GM19025 (cell line): ENCODE data around the gene NAXD.
"Not testable (repeated sequence)": the region's sequence is repeated elsewhere in the genome, so short reads cannot be mapped to it uniquely, and the experiment has no call there.

Experiments used
- ATAC-seq: cut with Tn5 transposase; IDR thresholded peaks from one replicate; pipeline ENCODE4 v1.9.1; 2021; ENCODE audit warnings: mild to moderate bottlenecking, low read depth, moderate library complexity; ENCODE audit not compliant: unreplicated experiment

The NAXD gene

DNA sequence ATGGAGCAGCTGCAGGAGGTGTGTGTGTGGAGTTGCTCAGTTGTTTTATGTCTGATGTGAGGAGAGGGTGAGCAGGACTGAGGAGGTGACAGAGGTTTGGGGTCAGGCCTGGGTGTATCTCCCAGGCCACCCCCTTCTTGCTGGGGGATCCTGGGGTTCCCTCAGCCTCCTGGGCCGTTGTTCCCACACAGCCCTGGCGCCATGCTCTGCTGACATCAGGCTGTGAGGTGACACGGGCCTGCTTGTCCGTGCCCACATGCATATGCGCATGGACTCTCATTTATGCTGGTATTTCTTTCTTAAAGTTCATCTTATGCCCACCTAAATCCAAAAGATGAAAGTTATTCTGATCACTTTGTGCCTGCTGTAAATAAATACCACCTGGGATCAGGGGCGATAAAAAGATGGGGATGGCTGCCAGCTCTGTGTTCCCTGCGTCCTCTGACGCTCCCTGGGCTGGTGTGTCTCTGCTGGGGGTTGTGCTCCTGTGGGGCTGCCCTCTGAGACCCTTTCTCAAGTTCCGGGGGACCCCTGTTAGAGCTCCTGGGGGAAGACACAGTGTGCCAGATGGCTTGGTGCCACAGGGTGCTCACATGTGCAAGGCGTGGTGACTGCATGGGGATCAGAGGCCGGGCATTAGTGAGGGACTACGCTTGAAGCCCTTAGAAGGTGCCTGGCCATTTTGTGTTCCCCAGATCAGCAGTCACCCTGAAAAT lies 12.6 kb downstream of the NAXD start:
- ATAC-seq: no peak

DNA sequence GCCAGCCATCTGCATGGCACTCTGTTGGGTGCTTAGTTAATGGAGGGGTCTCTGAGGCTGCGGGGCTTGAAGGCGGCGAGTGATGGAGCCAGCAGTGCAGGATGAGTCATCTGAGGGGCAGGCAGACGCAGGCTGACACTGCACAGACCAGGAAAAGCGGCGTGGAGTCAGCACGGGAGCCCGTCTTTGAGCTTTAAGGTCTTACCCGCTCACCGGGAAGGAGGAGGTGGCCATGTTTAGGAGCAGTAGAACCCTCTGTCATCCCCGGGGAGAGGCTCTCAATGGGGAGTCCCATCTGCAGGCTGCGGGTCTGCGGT lies 13.1 kb downstream of the NAXD start:
- ATAC-seq: no peak

DNA sequence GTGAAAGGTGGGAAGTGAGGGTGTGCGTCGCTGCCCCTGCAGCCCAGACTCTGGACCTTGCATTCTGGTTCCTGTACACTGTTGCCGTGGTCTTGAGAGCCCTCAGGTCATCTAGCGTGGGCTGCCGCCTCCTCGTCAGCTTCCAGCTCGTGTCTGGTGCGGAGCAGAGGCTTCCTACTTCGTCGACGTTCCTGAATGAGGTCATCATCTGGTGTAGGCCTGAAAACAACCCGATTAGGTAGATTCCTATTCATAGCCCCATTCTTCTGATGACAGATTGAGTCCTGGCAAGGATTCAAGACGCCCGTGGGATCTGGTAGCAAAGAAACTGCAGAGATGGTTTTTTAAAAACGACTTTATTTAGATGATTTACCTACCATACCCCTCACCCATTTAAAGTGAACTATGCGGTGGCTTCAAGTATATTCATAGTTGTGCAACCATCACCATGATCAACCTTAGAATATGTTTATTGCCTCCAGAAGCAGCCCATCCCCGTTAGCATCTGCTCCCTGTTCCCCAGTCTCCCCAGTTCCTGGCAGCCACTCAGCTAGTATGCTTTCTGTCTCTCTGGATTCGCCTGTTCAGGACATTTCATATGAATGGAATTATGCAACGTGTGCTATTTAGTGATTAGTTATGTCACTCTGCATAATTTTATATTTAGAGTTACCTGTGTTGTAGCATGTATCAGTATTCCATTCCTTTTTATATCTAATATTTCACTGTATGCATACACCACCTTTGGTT lies 13.8 kb downstream of the NAXD start:
- no peak for ATAC-seq

DNA sequence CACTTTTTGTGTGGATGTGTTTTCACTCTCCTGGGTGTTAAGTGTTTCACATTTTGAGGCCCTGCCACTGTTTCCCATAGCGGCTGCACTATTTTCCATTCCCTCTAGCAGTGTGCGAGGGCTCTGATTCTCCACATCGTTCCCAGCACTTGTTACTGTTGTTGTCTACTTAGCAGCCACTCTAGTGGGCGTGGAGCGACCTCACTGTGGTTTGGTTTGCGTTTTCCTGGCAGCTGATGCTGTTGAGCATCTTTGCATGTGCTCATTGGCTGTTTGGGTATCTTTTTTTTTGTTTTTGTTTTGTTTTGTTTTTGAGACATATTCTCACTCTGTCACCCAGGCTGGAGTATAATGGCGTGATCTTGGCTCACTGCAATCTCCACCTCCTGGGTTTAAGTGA lies 14.4 kb downstream of the NAXD start:
- no peak for ATAC-seq

DNA sequence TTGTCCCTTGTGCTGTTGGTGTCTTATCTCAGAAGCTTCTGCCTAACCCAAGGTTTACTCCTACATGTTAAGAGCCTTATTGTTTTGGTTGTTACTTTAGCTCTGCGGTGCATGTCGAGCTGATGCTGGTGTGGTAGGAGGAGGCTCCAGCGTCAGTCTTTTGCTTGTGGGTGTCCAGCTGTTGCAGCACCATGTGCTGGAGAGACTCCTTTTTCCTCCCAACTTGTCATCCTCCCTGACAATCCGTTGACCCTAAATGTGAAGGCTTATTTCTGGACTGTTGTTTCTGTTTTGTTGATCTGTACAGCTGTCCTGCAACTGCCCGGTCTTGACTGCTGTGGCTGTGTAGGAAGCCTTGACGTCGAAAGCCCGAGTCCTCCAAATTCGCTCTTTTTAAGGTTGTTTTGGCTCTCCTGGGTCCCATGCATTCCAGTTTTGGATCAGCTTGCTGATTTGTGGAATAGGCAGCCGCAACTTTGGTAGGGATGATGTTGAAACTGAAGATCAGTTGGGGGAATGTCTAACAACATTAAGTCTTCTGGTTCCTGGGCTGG lies 15.3 kb downstream of the NAXD start:
- ATAC-seq: no peak

DNA sequence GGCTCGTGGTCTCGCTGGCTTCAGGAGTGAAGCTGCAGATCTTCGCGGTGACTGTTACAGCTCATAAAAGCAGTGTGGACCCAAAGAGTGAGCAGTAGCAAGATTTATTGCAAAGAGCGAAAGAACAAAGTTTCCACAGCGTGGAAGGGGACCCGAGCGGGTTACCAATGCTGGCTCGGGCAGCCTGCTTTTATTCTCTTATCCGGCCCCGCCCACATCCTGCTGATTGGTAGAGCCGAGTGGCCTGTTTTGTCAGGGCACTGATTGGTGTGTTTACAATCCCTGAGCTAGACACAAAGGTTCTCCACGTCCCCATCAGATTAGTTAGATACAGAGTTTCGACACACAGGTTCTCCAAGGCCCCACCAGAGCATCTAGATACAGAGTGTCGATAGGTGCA lies 16.9 kb downstream of the NAXD start:
- ATAC-seq: not testable (repeated sequence)

GRCh38 chr13:110633776-110634175 lies 18.4 kb downstream of the NAXD start:
- no peak for ATAC-seq

GRCh38 chr13:110634558-110634957 lies 19.2 kb downstream of the NAXD start:
- no peak for ATAC-seq

GRCh38 chr13:110635405-110636002 lies 20.2 kb downstream of the NAXD start:
- ATAC-seq: no peak

DNA sequence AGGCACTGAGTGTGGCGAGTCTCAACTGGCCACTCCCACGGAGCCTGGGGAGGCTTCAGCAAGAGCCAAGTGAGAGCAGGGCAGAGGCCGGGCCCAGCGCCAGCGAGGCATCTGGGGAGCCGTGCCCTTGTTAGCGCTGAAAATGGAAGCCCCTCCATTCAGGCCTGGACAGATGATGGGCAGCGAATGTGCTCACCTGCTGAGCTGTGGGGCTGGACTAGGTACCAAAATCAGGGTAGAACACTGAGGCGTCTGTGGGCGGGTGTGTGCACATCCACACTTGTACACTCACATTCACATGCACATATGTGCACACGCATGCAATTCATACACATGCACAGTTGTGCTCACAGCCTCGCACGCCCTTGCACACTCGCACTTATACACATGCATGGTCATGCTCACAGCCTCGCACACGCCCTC lies 20.7 kb downstream of the NAXD start:
- no peak for ATAC-seq

GRCh38 chr13:110636701-110637201 lies 21.4 kb downstream of the NAXD start:
- no peak for ATAC-seq

DNA sequence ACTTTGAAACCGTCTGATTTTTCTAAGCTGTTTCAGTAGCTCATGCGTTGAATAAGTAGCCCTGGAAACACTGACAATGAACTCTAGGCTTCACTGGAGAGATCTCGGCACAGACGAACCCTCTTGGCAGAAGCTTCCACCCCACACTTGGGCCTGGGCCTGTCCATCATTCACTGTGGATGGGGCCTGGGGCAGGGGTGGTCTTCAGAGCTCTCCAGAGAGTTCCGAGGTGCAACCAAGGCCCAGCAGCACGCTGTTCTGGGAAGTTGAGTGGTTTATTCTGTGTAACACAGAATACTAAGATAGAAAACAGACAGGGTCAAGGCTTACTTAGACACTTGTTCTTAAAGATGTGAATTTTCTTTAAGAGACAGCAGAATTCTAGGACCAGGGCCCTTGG lies 21.9 kb downstream of the NAXD start:
- no peak for ATAC-seq

- no peak for ATAC-seq
Observed at GRCh38 chr13:110637747-110638146, 22.4 kb downstream of the NAXD start.

DNA sequence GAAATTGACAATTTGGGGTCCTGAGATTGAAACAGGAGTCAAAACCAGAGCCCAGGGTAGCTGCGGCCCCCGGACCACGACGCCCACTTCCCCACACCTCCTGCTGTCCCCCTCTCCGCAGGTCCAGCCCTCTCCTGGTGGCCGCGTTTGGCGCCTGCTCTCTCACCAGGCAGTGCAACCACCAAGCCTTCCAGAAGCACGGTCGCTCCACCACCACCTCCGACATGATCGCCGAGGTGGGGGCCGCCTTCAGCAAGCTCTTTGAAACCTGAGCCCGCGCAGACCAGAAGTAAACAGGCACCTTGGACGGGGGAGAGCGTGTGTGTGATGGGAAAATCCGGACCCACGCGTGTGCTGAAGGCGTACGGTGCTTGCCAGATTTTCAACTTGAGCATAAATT lies 22.9 kb downstream of the NAXD start:
- ATAC-seq: no peak

GRCh38 chr13:110638814-110639806 lies 23.8 kb downstream of the NAXD start:
- ATAC-seq: no peak

DNA sequence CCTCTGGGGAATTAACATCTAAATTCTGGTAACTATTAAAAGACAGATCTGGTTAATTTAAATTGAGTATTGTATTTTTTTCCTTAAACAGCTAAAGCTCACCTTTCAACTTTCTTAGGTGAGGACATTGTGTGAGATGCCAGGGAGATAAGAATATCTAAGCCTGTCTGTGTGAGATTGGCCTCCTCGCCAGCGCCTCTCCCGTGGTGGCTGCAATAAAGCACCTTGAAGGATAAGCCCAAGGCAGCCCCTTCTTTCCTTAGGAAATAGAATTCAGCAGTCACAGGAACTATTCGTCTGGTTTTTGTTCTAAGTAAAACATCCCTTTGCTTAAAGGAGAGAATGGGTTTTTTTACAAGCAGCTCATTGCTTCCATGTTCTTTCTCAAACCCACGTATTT lies 24.6 kb downstream of the NAXD start:
- no peak for ATAC-seq

DNA sequence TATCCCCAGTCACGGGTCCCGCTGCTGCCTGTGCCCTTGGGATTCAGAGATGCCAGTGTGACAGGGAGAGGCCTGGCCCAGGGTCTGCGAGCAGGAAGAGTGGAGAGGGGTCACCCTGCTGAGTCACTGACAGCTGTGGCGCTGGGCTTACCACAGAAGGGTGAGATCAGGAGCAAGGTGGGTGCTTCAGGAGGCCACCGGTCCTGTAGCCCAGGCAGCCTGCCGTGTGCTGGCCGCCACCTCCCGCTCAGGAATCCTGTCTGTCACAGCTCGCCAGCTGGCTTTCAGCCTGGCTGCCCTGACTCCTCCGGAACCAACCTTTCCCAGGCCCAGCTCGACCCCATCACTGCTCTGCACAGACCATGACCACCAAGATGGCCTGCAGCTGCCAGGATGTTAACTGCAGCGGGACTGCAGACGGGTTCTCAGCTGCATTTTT lies 25.3 kb downstream of the NAXD start:
- ATAC-seq: no peak

- ATAC-seq: no peak
Observed at GRCh38 chr13:110641055-110642015, 26.0 kb downstream of the NAXD start.
